HG03460 (cell line): Measurements from ENCODE around the gene HSD3B7.
A peak's percentile ranks its signal among the peaks of the same experiment; 100 is the strongest.
"Not testable (repeated sequence)": the region's sequence is repeated elsewhere in the genome, so short reads cannot be mapped to it uniquely, and the experiment has no call there.

ENCODE experiments used
- ATAC-seq: cut with Tn5 transposase; IDR thresholded peaks from one replicate; pipeline ENCODE4 v1.9.1; 2021; ENCODE audit not compliant: unreplicated experiment

The HSD3B7 gene

DNA sequence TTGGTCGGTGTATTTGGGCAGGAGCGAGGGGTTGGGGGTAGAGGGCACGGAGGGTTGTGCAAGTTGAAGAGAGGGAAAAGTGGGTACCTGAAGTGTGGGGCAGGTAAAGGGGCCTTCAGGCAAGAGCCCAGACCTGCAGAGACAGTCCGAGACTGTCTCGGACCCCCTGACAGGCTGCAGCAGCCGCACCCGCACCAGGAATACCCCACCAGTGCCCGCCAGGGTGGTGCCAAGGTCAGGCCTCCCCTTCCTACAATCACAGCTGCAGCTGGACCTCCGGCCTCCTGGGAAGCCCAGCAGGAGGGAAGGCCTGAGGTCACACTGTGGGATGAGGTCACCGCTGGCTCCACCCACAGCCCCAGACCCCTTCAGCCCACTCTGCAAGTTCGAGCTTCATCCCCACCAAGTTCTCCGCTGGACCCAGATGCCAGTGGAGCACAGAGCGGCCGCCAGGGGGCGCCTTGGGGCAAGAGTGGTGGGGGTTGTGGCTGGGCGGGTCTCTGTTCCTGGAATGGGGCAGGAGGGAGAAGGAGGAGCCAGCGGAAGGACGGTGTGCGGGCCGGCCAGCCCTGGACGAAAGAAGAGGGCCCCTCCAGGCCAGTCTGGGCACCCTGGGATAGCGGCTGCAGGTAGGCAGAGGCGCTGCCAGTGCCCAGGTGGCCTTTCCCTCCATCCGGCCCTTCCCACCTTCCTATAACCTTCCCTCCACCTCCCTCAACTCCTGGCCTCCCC, at the start of gene HSD3B7:
HSD3B7 (plus strand) TSS at position 539 of the 732 bp plus-strand sequence. CDS start 452 bp downstream, outside the sequence.
- ATAC-seq, result peak; percentile 50

DNA sequence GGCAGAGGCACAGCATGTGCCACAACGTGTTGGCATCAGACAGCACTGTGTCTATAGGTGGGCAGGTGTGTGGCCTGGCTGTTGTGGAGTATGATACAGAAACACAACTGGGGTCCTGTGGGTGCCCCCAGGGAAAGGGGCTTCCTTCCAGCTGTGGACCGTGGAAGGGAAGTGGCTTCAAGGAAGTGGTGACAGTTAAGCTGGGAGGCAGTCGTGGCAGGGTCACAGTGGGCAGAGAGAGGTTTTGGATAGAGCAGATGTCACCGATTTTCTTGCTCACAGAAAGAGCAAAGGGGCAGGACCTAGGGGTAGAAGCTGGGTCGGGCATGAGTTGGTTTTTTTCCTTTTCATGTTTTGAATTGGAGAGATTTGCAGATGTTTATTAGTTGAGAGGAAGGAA, 47.3 kb upstream of the HSD3B7 start:
- ATAC-seq, result no peak

DNA sequence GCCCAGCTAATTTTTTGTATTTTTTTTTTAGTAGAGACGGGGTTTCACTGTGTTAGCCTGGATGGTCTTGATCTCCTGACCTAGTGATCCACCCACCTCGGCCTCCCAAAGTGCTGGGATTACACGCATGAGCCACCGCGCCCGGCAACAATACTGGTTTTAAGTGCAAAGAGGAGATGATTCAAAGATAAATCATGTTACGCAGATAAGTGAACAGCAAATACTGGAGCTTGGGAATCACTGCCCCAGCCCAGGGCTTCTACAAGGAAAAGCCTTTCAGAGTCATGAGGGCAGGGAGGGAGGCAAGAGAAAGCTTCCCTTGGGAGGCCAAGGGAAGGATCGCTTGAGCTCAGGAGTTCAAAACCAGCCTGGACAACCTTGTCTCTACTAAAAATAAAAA, 45.4 kb upstream of the HSD3B7 start:
- ATAC-seq, result not testable (repeated sequence)

DNA sequence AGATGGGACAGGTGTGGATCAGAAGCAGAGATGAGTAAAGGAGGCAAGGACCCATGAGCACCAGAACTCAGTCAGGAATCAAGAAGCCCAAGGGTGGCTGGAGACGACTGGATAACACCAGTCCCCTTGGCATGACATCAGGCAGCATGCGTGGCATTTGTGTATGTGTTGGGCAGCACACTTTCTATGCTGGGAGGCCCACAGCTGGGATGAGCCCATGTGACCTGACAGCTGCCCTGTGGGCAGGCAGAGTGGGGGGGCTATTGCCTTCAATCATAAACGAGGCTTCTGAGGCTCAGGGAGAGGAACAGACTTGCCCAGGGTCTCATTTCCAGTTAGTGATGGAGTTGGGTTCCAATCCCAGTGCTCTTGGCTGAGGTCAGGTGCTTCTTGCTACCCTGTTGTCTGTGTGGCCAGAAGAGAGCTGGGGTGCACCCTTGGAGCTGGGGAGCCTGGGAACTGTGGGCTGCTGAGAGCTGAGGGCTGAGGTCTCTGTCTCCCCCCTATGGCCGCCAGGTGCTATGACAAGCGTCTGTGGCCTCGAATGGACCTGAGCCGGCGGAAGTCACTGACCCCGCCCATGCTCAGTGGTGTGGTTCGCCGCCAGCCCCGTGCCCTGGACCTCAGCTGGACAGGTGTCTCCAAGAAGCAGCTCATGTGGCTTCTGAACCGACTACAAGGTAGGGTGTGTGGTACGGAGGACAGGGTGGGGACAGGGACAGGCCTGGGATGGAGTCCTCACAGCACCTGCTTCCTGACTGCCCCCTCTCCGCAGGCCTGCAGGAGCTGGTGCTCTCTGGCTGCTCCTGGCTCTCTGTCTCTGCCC, 43.2 kb upstream of the HSD3B7 start:
- peak; percentile 82 for ATAC-seq

DNA sequence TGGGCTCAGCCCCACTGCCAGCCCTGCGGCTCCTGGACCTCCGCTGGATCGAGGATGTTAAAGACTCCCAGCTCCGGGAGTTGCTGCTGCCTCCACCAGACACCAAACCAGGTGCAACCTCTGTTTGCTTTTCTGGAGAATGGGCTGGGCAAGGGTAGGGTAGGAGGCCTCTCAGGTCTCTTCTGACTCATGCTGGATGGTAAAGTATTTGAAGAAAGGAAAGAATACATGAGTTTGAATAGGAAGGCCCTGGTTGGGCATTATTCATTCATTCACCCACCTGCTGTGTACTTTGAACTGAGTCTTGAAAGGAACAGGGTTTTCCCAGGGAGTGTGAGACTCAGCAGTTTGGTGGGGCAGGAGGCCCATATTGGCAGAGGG, 42.6 kb upstream of the HSD3B7 start:
- no peak for ATAC-seq

DNA sequence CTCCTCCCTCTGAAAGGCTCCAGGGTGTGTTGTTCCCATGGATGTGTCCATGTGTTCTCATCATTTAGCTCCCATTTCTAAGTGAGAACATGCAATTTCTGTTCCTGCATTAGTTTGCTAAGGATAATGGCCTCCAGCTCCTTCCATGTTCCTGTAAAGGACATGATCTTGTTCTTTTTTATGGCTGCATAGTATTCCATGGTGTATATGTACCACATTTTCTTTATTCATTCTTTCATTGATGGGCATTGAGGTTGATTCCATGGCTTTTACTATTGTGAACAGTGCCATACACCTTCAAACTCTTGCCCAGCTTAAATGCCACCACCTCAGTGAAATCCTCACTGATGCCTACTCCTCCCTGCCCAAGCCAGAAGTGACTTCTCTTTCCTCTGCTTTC, 40.7 kb upstream of the HSD3B7 start:
- no peak for ATAC-seq

DNA sequence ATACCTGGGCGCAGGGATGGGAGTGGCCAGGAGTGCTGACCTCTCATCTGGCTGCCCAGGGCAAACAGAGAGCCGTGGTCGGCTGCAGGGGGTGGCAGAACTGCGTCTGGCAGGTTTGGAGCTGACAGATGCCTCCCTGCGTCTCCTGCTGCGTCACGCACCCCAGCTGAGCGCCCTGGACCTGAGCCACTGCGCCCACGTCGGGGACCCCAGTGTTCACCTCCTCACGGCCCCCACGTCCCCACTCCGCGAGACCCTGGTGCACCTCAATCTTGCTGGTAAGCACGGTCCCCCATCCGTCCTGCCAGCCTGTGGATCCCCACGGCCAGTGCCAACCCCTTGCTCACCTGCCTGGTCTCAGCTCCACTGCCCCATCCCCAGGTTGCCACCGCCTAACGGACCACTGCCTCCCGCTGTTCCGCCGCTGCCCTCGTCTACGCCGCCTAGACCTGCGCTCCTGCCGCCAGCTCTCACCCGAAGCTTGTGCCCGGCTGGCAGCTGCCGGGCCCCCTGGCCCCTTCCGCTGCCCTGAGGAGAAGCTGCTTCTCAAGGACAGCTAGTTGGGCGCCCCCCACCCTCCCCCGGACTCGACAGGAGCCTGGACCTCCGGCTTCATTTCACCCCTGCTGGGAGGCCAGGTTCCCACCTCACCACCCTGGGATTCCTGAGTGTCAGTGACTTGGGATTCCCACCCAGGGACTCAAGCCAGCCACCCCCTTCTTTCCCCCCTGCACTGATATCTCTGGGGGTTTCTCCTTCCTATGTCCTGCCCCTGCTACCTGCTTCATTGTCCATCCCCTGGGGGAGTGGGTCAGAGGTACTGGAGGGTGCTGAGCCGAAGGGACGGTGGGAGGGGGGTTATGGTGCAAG, 38.1 kb upstream of the HSD3B7 start:
- no peak for ATAC-seq

DNA sequence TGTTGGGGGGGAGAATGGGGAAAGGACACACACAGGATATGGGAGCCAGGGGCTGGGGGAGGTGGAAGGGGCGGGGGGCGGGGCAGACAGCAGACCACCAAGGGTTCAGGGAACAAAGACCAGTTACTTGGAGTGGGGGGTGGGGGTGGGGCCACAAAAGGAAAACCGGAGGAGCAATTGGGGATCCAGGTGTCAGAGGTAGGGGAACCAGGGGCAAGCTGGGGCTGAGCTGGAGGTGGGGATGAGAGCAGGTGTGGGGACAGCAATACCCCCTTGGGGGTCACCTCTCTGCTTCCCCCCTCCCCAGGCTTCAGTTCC, 37.5 kb upstream of the HSD3B7 start:
- no peak for ATAC-seq

DNA sequence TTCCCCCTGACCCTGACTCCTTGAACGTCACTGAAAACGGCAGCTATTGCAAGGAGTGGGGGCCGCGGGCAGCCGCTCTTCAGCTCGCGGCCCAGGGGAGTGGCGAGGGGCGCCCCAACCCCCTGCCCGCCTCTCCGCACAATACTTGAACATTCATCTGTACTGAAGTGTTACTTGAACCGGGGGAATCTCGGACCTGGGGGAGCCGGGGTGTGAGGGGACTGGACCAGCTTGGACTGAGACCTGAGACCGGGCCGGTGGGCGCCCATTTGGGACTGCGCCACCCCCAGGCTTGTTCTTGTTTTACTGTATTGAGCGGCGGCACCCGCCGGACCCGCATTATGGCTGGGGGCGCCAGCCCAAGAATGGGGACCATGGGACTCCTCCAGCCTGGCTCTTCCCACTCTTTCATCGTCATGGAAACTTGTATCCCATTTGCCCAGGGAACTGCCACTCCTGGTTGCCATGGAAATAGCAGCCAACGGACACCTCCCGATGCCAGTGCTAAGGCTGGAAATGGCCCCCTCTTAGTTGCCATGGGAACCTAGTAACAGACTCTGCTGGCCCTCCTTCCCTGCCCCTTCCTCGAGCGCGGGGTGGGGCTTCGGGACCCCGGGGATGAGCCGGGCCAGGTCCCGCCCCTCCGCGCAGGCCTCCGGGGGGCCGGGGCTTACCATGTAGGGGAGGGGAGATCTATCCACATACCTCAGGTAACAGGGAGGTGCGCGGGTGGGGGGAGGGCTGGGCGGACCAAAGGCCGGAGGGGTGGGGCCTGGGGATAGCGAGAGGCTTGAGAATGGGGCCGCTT, 36.9 kb upstream of the HSD3B7 start:
- ATAC-seq, result no peak

DNA sequence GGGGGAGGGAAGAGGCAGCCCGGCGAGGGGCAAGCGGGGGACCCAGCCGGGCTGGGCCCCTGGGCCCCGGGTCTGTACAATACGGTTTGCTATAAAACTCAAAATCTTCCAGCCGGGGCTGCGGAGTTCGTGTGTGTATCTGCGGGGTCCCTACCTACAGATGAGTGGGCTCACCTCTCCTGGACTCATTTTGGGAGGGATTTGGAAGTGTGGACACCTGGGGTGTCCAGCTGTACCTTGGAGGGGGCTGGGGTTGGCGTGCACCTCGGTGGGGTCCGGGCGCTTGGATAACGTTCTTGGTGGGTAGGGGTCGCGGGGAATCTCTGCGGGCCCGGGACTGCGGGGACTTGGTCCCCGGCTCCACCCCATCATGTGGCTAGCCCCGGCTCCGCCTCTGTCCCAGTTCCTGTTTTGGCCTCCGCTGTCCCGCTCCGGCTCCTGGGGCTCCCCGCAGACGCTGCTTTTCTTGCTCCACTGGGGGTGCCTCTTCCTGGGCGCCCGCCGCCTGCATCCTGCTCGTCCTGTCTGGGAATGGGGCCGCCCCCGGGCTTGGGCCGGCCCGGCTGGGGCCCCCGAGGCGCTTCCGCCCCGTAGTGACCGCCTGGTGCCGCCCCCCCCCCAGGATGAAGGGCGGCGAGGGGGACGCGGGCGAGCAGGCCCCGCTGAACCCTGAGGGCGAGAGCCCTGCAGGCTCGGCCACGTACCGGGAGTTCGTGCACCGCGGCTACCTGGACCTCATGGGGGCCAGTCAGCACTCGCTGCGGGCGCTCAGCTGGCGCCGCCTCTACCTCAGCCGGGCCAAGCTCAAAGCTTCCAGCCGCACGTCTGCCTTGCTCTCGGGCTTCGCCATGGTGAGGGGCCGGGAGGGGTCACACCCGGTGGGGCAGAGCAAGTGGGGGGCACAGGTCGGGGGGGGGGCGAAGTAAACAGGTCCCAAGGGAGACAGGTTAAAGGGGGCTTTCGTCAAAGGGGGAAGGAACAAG, 36.0 kb upstream of the HSD3B7 start, which contains the start of gene ORAI3:
ORAI3 (plus strand) TSS at position 402 of the 983 bp plus-strand sequence; CDS start at position 624, 222 bp downstream.
- ATAC-seq, result peak; percentile 71

DNA sequence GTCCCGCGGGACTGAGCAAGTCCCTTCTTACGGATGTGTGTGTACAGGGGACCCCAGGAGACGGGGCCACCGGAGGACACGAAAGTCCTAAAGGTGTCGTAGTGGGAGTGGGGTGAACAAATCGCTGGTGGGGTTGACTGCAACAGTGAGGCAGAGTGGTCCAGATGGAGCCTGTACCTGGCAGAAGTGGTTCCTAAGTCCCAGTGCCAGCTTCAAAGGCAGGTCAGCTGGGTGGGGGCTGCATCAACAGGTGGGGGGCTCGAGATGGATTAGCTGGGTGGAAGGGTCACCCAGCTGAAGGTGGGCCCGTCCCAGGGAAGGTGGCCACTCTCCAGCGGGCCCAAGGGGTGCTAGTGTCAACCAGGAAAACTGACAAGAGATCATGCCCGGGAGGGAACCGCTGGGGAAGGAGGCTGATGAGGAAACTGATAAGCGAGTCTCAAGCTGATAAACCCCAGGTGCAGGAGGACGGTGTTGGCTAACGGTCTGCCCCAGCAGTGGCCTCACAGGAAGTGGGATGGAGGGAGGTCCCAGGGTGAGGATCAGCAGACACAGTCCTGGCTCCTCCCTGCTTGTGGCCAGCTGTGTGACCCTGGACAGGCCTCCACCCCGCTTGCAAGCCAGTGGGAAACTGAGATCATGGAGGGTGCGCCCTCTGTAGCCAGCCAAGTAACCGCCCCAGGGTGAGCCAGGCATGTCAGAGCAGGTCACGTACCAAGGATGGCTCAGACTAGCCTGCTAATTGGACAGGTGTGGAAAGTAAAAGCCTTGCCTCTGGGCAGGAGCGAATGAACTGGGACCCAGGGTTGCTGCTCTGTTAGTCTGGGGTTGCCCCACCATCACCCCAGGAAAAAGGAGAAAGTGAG, 35.1 kb upstream of the HSD3B7 start:
- peak; percentile 50 for ATAC-seq

DNA sequence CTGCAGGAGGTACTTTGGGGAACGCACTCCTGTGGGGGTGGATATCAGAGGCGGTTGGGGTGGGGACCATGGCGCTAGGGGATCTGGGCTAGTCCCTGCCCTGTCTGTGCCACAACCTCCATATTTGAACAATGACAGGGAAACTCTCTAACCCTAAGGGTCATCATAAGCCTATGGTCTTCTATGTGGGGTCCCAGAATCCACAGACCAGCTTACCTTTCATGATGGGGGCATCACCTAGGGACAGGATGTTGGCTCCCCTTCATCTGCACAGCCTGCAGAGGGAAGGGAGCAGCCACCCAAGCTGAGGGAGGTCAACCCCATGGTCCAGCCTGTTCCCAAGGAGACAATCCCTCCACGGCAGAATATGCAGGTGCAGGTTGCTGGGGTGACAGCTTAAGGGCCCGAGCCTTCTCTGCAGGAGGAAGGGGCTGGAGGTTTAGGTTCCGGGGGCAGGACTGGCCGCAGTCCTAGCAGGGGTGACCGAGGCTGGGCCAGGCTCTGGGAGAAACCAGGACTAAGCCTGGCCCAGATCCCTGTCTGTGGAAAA, 34.4 kb upstream of the HSD3B7 start:
- ATAC-seq, result no peak

DNA sequence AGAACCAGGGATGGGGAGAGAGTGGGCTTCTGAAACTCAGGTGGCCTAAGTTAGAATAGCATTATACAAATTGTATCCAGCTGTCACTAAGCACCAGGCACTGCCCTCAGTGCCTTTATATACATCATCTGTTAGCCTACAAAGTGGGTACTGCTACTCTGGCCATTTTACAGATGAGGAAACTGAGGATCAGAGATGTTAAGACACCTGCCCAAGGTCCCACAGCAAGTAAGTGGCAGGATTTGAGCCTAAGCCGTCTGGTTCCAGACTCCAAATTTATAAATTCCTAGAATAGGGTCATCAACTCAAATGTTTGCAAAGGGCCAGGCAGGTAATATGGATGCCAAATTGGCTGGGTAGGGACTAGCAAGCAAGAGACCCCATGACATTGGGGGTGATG, 33.8 kb upstream of the HSD3B7 start:
- no peak for ATAC-seq

DNA sequence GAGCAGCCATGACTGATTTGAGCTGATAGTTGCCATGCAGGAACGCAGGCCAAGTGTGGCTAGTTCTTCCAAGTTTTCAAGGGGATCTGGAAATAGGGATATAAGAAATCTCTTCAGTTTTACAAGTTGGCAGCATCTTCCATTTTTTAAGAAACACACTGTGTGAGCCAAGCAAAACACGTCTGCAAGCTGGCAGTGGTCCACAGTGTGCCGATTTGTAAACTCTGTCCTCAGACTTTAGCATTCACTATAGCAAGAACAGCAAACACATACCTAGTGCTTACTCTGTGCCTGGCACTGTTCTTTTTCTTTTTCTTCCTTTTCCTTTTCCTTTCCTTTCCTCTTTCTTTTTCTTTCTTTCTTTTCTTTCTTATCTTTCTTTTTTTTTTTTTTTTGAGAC, 33.3 kb upstream of the HSD3B7 start:
- no peak for ATAC-seq

DNA sequence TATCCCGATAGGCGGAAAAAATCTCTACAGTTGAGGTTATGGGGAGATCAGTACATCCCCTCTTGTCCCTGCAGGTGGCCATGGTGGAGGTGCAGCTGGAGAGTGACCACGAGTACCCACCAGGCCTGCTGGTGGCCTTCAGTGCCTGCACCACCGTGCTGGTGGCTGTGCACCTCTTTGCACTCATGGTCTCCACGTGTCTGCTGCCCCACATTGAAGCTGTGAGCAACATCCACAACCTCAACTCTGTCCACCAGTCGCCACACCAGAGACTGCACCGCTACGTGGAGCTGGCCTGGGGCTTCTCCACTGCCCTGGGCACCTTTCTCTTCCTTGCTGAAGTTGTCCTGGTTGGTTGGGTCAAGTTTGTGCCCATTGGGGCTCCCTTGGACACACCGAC, 31.9 kb upstream of the HSD3B7 start:
- ATAC-seq, result no peak

DNA sequence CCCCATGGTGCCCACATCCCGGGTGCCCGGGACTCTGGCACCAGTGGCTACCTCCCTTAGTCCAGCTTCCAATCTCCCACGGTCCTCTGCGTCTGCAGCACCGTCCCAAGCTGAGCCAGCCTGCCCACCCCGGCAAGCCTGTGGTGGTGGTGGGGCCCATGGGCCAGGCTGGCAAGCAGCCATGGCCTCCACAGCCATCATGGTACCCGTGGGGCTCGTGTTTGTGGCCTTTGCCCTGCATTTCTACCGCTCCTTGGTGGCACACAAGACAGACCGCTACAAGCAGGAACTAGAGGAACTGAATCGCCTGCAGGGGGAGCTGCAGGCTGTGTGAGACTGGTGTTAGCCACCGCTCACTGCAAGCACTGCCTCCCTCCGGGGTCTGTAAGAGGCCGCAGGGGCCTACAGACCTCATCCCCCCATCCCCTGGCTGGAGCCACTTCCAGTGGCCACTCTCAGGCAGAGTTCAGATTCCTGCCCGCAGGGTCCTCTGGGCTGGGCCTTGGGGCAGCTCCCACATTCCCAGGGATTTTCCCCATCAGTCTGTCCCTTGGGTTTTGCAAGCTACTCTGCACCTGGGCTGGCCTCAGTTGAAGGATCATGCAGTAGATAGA, 31.4 kb upstream of the HSD3B7 start:
- ATAC-seq, result no peak

DNA sequence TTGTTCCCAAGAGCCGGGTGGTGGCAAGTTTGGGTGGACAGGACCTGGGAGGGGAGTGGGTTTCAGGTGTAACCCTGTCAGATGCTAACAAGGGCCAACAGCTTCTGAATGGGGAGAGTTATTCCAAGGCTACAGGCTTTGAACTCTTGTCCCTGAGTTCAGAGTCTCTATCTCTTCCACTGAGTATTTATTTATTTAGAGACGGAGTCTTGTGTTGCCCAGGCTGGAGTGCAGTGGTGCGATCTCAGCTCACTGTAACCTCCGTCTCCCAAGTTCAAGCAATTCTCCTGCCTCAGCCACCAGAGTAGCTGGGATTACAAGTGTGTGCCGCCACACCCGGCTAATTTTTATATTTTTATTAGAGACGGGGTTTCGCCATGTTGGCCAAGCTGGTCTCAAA, 30.0 kb upstream of the HSD3B7 start:
- ATAC-seq, result no peak
